GM19025 (cell line): ENCODE results near the gene PMEPA1.

Experiments used
- ATAC-seq: cut with Tn5 transposase; IDR thresholded peaks from one replicate; pipeline ENCODE4 v1.9.1; 2021; ENCODE audit warnings: mild to moderate bottlenecking, low read depth, moderate library complexity; ENCODE audit not compliant: unreplicated experiment

PMEPA1 gene

GRCh38 chr20:57680934-57681914 is 28.6 kb downstream of the PMEPA1 start:
- ATAC-seq: peak; percentile 22

DNA sequence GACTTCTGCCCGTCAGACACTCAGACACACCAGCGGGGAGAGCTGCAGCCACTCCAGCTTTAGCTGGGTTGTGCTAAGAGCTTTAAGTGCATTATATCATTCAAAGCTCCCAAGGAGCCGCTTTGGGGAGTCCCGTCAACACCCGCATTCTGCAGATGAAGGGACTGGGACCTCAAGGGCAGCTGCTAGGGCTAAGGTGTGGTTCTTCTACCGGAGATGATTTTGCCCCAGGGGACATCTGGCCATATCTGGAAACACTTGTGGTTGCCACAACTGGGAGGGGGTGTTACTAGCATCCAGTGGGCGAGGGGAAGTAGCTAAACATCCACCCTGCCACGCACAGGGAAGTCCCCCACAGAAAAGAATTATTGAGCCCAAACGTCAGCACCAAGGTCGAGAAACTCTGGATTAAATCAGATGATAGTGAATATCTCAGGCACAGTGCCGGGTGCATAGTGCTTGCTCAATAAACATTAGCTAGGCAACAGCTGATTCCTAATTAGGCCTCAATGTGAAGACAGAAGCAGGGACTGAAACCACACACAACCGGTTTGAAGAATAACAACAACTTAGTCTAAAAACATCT is 29.6 kb downstream of the PMEPA1 start:
- peak; percentile 52 for ATAC-seq

DNA sequence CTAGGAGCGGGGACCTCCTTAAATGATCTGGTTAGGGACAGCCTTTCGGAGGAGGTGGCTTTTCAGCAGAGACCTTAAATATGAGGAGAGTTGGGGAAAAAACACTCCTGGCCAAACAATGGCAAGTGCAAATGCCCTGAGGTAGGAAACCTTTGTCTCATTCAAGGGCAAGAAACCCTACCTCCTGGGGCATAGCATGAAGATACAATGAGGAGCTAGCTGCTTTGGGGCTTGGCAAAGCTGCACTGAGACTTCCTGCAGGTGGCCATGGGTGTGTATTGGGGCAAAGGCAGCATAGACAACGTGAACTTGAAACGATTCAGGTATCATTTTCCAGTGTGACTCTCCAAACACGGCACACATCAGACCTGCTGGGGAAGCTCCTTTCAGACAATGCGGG is 30.7 kb downstream of the PMEPA1 start:
- no peak for ATAC-seq

DNA sequence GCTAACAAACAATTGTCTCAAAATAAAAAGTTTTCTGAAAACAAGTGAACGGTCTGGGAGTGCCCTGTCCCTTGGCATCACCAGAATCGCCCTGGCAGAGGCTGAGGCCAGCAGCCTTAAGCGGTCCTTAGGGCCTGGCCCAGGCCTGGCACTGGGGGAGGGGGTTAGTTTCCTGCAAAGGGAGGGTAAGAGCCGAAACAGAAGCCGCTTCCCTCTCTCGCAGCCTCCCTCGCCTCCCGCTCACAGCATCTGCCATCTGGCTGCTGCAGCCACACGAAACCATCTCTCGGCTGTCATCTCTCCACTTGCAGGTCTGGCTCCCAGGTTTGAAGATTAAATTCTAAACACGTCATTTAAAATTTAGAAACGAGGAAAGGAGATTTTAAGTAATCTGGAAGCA is 31.5 kb downstream of the PMEPA1 start:
- no peak for ATAC-seq

DNA sequence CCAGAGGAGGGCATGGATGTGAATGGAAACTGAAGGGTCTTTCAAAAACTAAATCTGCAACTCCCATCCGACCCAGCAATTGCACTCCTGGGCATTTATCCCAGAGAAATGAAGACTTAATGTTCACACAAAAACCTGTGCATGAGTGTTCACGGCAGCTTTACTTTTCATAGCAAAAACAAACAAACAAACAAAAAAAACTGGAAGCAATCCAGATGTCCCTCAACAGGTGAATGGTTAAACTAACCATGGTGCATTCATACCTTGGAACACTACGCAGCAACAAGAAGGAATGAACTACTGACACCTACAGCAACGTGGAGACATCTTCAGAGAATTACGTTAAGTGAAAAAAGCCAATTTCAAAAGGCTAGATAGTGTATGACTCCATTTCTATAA is 32.2 kb downstream of the PMEPA1 start:
- ATAC-seq: no peak

DNA sequence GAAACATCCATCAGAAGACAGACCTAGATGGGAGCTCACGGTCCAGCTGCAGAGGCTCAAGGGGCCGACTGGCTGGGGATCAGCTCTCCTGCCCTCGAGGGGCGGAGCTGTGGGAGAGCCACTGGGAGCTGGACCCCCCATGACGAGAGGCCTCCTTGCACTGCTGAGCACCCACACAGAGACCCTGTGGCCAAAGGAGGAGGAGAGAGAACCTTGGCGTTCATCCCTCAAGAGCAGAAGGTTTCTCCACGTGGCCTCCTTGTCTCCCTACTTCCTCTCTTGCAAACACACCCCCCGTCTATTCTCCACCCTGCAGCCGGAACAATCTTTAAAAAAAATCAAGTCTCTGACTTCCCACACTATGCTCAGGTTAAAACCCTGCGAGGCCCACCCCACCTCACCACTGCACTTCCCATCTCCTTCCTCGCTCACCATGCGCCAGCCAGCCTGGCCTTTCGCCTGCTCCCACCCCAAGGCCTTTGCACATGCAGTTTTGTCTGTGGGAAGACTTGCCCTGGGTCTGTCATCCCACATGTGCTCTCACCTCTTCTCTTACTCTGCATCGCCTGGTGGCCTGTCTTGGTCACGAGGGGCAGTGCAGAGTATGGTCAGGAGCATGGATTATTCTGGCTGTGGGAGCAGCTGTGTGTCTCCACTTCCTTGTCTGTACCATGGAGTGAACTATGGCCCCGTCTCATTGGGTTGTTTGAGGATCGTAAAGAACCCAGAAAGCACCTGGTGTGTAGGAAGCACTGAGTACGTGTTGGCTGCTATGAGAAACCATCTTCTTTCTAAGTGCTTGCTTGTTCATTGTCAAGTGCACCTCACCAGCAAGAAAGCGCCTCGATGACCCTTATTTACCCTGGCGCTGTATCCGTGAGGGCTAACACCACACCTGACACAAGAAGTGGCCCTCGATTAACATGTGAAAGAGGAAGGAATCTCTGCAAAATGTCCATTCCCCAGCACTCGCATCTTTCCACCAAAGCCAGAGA is 32.9 kb downstream of the PMEPA1 start:
- no peak for ATAC-seq

- no peak for ATAC-seq
Observed at GRCh38 chr20:57675773-57676172, 34.0 kb downstream of the PMEPA1 start.

DNA sequence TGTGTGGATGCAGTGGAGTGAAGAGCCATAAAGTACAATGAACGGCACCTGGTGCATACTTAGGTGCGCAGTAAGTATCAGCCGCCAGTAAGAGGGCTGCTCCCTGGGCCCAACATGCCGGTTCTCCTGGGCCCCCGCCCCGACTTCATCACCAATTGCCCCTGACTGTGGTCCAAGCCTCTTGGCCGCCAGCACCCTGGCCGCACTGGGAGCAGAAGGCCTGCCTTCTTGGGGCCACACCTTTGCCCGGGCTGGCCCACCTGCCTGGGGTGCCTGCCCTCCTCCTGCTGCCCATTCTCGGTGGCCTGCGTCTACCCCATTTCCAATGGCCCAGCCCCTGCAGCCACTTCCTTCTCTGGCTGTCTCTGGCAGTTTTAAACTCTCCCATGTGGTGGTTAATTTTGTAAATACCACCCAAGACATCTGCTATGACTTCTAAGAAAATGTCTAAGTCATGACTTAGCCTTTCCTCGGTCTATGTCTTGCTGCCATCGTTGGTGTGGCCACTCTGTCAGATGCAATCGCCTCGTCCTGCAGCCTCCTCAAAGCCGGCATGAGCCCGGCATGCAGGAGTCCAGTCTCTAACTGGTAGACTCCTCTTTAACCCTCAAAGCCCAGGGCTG is 36.8 kb downstream of the PMEPA1 start:
- no peak for ATAC-seq

GRCh38 chr20:57672164-57672563 is 37.7 kb downstream of the PMEPA1 start:
- no peak for ATAC-seq

DNA sequence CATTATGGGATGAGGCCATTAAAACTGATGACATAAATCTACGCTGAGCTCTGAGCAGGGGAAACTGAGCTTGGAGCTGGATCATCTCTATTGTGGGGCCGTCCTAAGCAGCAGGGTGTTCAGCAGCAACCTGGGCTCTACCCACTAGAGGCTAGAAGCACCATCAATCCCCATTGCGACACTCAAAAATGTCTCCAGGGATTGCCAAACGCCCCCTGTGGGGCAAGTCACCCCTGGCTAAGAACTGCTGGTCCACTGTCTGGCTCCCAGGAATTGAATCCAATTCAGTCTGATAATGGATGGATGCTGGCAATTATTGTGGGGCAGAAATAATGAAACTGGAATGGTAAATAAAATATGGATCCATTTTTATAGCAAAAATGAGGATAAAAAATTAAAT is 38.2 kb downstream of the PMEPA1 start:
- ATAC-seq: no peak

GRCh38 chr20:57671072-57671391 is 38.8 kb downstream of the PMEPA1 start:
- no peak for ATAC-seq

DNA sequence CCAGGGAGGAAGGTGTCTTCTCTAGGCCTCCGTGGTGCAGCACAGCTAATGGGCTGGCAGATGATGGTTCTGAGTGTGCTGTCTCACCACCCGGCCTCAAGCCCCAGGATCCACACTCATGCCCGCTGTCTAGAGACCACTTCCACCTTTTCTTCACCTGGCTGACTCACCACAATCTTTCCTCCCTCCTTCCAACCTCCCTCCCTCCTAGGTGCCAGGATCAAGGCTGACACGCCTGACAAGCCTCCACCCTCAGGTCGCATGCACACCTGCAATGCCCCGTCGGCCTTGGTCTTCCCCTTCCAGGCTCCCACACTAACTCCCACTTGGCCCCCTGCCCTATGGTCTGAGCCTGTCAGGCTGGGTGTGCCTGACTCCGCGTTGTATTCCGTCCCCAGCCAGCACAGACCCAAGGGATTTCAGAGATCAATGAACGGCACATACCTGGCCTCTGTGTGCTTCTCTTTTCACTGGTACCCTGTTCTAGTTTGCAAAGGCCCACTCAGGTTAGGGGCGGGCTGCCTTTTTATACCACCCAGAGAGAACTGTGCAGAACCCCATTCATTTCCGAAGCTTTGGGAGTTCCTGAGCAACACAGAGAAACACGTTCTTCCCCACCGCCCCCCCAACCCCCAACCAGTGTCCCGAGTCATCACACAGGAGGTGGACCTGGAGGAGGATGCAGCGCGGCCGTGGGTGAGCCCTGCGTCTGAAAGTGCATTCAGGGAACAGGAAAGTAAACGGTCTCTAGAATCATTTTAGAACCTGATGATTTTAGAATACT is 39.3 kb downstream of the PMEPA1 start:
- ATAC-seq: no peak

DNA sequence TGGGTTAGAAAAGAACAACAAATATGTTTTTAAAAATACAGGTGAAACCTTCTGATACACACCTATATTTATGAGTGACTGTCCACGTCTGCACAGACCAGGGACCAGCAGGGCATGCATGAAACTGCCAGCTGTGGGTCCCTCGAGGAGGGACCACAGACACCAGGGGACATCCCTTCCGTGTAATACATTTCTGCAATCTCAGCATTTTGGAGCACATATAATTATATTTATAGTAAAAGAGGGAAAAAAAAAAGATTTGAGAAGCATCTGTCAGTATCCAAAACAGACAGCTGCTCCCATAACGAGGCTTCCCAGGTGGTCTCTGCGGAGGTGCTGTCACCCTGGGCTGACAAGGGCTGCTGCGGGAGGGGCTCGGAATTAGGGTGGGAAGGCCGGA is 40.2 kb downstream of the PMEPA1 start:
- no peak for ATAC-seq

- no peak for ATAC-seq
Observed at GRCh38 chr20:57667924-57668782, 41.7 kb downstream of the PMEPA1 start.

DNA sequence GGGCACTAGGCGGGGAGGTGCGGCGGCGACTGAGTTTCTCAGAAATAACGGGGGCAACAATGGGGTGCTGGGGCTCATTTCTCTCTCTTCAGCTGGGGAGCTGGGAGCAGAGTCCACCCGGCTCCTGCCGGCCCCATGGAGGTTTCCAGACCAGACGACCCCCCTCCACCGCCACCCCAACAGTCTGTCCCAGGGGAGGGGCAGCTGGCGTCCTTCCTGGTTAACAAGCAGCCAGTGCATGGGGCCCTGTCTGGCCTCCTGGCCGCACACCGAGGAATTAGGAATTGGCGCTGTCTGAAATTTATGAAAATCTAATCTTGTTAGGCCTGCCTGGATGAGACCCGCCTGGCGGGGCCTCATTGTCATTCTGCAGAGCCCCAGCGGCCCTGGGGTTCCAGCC is 42.4 kb downstream of the PMEPA1 start:
- no peak for ATAC-seq

DNA sequence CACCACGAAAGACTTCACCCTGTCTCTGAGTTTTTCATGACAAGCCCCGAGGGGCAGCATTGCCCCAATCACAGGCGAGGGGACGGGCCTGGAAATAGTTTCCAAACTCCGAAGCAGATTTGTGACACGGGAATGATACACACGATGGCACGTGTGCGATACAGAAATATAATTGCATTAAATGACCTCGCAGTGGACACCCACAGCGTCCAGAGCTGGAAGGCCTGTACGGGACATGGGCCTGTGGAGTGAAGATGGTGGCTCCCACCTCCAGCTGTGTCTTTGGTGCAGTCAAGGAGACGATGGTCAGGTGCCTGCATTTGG is 43.0 kb downstream of the PMEPA1 start:
- ATAC-seq: no peak

GRCh38 chr20:57666106-57666833 is 43.5 kb downstream of the PMEPA1 start:
- ATAC-seq: no peak

GRCh38 chr20:57665589-57665971 is 44.2 kb downstream of the PMEPA1 start:
- ATAC-seq: no peak
